22Rv1 (cell line): ENCODE measurements around the gene BUD13.

Source experiments
- ZFX ChIP-seq: fragments of 450-650 bp; IDR thresholded peaks from 2 replicates; pipeline ENCODE4 v1.6.1; 2017; ENCODE audit warnings: antibody characterized with exemption, borderline replicate concordance
- TF ChIP-seq, protein P1 (sequence below): fragments of 450-650 bp; IDR thresholded peaks from 2 replicates; pipeline ENCODE4 v1.5.1; 2017; ENCODE audit warnings: mild to moderate bottlenecking

DNA sequence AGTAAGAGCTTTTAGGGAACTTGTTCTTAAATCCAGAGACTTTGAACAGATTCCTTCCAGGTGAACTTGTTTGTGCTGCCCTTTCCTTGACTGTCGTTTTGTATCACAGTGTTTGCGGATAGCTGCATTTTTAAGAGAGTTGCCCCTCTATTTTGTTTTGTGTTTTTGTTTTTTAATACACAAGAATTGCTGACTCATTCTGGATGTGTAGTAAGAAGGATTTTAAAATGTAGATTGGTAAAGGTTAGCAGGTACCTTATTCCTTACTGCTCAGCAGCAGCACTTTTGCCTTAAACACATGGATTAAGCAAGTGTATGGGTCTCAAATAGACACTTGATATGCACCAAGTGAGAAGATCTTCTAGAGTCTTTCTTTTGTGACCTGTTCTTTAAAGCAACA lies 27.8 kb upstream of the BUD13 start:
- TF ChIP-seq, protein P1, sequence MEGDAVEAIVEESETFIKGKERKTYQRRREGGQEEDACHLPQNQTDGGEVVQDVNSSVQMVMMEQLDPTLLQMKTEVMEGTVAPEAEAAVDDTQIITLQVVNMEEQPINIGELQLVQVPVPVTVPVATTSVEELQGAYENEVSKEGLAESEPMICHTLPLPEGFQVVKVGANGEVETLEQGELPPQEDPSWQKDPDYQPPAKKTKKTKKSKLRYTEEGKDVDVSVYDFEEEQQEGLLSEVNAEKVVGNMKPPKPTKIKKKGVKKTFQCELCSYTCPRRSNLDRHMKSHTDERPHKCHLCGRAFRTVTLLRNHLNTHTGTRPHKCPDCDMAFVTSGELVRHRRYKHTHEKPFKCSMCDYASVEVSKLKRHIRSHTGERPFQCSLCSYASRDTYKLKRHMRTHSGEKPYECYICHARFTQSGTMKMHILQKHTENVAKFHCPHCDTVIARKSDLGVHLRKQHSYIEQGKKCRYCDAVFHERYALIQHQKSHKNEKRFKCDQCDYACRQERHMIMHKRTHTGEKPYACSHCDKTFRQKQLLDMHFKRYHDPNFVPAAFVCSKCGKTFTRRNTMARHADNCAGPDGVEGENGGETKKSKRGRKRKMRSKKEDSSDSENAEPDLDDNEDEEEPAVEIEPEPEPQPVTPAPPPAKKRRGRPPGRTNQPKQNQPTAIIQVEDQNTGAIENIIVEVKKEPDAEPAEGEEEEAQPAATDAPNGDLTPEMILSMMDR, result no peak
- no peak for TF ChIP-seq ZFX
